M059J (cell line): Measurements from ENCODE around the gene ZNF12. TPM values are rescaled to one million over a fixed set of nuclear protein-coding genes. Genes with fewer than 3 reads are reported as not detected.

Experiments
- DNase-seq: peaks from one replicate; pipeline ENCODE4 v3.0.0-alpha.2; 2012; ENCODE audit warnings: low read depth
- total RNA-seq: library from RNA; depleted of rRNA; stranded (reverse); fragments of >200 nt; shearing (Covaris generic); gene quantifications from 2 replicates; pipeline ENCODE4 v1.2.3, GENCODE V29; 2014; rRNA removed

Gene ZNF12
- total RNA-seq, 1 experiment from 2014 or later: 19.9 TPM

DNA sequence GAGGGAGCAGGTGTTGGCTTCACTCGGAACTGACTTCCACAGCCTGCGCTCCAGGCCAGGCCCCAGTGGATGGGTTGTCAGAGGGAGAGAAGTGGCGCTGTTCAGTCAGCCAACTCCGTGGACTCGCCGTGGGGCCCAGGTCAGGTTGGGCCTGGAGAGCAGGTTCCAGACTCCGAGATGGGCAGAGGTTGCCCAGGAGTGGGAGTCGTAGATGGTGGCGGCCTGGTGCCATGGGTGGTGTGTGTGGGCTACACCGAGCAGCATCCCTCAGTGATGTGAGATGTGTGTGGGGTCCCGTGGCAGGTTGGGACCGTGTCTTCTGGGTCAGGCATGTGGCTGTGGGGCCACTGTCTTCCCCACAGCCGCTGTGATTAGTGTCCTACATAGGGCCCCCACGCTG is 59.2 kb downstream of the ZNF12 start:
- no peak for DNase-seq

GRCh38 chr7:6647080-6647479 is 59.7 kb downstream of the ZNF12 start:
- DNase-seq: no peak

- DNase-seq: no peak
Observed at GRCh38 chr7:6646465-6646864, 60.3 kb downstream of the ZNF12 start.

DNA sequence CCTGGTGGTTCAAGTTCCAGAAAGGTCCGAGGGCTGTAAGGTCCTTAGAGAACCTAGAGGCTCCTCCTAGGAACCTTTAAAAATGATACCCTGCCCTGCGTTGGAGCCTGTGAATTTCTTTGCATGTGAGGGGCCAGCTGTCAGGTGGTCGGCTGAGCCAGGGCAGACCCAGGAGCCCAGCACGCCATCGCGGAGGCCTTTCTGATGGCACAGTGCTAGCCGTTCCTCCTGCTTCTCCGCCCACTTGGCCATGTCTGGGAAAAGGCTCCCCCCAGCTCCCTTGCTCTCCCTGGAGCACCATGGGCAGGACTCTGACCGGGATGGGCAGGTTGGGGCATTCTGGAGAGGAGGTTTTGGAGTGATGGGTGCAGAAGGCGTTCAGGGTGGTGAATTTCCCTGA is 62.0 kb downstream of the ZNF12 start:
- no peak for DNase-seq

DNA sequence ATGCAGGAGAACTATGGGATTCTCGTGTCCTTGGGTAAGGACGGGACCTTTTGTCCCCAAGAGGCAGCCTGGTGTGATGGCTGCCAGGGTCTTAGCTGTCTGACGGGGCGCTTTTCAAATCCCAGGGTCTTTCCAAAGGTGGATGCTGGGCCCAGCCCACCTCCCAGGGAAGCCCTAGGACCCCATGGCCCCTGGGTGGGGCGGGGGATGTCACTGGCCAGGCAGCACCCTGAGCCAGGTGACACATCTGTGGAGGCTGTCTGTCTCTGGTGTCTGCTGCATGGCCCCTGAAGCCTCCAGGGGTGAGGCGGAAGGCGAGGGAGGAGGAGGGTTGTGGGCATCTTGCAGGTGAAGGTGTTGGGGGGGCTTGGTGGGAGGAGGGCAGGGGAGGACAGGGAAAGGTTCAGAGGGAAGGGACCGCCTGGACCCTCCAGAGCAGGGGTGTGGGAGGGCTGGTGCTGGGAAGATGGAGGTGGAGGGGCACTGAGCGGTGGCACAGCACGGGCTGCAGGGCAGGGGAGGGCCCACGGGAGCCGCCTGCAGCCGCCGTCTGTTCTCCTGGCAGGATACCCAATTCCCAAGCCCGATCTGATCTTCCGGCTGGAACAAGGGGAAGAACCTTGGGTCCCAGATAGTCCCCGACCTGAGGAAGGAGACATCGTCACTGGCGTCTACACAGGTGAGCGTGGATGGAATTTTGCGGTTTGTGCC is 62.7 kb downstream of the ZNF12 start:
- no peak for DNase-seq

- no peak for DNase-seq
Observed at GRCh38 chr7:6642861-6643640, 63.7 kb downstream of the ZNF12 start.

DNA sequence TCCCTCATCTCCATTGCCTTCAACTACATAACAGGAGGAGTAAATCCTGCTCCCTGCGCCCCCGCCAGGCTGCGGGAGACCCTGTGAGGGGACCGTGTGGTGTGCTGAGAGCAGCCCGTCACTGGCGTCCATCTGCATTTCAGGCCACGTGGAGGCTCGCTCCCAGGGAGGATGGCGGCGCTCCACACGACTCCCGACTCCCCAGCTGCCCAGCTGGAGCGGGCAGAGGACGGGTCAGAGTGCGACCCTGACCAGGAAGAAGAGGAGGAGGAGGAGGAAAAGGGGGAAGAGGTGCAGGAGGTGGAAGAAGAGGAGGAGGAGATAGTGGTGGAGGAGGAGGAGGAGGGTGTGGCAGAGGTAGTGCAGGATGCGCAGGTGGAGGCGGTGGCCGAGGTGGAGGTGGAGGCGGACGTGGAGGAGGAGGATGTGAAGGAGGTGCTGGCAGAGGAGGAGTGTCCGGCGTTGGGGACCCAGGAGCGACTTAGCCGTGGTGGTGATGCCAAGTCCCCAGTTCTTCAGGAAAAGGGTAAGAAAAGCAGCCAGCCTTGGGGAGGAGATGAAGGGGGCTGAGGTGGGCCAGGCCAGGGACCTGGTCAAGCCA is 64.4 kb downstream of the ZNF12 start:
- no peak for DNase-seq

GRCh38 chr7:6641305-6642035 is 65.3 kb downstream of the ZNF12 start:
- DNase-seq: no peak

DNA sequence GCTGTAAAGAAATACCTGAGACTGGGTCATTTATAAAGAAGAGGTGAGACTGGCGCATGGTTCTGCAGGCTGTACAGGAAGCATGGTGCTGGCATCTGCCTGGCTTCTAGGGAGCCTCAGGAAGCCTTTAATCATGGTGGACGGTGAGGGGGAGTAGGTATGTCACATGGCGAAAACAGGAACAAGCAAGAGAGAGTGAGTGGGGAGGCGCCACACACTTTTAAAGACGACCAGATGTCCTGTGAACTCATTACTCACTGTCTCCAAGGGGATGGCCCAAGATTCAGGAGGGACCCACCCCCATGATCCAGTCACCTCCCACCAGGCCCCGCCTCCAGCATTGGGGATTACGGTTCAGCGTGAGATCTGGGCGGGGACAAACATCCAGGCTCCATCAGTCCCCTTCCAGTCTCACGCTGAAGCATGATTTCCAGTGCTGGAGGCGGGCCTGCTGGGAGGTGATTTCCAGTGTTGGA is 66.5 kb downstream of the ZNF12 start:
- no peak for DNase-seq

DNA sequence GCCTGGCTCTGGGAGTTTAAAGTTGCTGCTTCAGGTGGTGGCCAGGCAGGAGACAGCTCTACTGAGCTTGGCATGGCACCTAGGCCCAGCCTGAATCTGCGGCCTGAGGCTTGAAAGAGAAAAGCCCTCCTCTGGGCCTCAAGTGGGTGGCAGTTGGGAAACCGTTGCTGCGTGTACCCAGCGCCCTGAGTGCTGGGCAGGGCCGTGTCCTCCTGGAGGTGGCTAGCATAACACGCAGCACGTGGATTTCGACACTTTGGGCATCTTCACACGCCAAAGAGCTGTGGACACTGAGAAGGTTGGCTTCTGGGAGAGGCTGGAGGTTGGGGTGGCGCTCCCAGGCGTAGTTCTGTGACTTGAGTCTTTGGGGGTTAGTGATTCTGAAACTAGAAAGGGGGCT is 67.1 kb downstream of the ZNF12 start:
- no peak for DNase-seq

- DNase-seq: no peak
Observed at GRCh38 chr7:6639032-6639431, 67.7 kb downstream of the ZNF12 start.

Other genes with a start within 250 kb of the ZNF12 start
- gene KDELR2, start 222.8 kb downstream of the ZNF12 start, total RNA-seq: 428 and 571 TPM in 2 replicates
- 0.02 TPM in 1 of 2 replicates, not detected in the other for gene GRID2IP, start 155.5 kb downstream of the ZNF12 start, total RNA-seq
- 67.1 and 70.0 TPM in 2 replicates for gene ZDHHC4, start 129.5 kb downstream of the ZNF12 start, total RNA-seq
- gene INTS15, start 116.9 kb downstream of the ZNF12 start, total RNA-seq: 17.7 and 20.0 TPM in 2 replicates
- 0.25 and 0.94 TPM in 2 replicates for gene ZNF853, start 91.3 kb downstream of the ZNF12 start, total RNA-seq
- 5.6 and 7.8 TPM in 2 replicates for gene ZNF316, start 69.6 kb downstream of the ZNF12 start, total RNA-seq
- 0.15 TPM in 1 of 2 replicates, not detected in the other for gene RSPH10B2, start 47.2 kb upstream of the ZNF12 start, total RNA-seq
- gene CCZ1B, start 119.3 kb upstream of the ZNF12 start, total RNA-seq: 25.6 and 47.2 TPM in 2 replicates